ENCODE data around the gene OR2L8.

- TF ChIP-seq CTCF (IDR thresholded peaks at IDR 0.05): no peak
- TF ChIP-seq POLR2A (IDR thresholded peaks at IDR 0.05): no peak
These were observed 14.7 kb upstream of the OR2L8 start for GRCh38 chr1:247933989-247934388.
